T follicular helper cell (primary cell): ENCODE results near the gene GPRIN2.
"Not testable (repeated sequence)": the region's sequence is repeated elsewhere in the genome, so short reads cannot be mapped to it uniquely, and the experiment has no call there.

Source experiments
- DNase-seq: peaks from one replicate; pipeline ENCODE4 v3.0.0-alpha.2; 2020; ENCODE audit warnings: low read depth

The GPRIN2 gene

DNA sequence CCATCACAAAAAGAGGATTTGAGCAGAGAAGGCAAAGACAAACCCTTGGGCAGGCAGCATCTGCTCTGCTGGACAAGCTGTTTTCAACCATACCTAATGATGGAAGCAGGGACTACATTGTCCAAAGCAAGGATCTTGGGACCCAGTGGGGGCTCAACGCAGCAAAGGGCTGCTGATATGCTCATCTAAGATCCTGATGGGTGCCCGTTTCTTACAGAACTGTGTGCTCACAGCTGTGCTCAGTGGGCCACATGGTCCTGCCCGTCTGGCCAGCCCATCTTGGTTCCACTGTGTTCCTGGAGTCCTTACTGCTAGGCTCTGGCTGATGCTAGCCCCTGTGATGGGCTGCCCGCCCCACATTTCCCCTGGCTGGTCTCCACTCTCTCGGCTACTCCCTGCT lies 36.1 kb downstream of the GPRIN2 start:
- DNase-seq, result no peak

DNA sequence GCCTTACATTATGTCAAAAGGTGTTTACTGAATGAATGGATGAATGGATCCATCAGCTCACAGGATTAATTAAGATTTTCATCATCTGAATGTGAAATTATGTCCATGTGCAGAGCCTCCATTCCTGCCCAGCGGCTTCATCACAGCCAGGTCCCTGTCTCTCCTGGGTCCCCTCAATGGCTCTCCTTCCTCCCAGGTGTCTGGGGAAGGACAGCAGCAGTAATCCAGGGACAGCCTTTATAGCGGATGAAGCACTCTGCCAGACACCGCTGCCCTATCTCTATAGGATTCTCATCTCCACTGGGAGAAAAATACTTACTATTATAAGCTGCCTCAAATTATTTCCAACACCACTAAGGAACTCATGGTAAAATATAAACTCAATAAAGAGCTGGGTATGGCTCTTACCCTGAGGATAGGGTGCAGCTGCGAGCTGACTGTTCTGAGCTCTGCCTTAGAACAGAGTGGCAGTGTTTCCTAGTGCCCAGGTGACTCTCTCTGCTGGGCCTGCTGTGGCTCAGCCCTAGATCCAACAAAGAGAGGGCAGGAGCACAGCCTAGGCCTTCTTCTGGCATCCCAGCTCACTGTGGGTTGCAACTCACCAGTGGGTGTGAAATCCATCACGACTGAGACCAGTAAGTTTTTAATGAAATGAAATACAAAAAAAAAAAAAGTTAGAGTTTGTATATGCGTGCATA lies 38.3 kb downstream of the GPRIN2 start:
- DNase-seq, result no peak

DNA sequence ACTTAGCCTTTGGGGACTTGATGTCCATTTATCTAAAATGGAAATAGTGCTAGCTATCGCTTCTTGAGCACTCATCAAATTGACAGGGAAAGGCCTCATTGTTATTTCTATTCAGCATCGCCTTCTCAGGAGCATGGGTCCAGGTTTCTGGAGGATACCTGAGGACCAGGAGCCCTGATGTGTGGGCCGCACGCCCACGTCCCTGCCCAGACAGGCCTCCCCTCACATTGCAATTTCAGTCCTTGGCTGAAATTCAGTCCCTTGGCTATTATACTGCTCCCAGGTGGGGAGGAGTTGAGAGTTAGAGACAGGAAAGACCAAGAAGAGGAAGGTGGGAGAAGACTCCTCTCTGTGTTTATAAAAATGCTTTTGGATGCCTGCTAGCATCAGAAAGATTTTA lies 38.9 kb downstream of the GPRIN2 start:
- no peak for DNase-seq

DNA sequence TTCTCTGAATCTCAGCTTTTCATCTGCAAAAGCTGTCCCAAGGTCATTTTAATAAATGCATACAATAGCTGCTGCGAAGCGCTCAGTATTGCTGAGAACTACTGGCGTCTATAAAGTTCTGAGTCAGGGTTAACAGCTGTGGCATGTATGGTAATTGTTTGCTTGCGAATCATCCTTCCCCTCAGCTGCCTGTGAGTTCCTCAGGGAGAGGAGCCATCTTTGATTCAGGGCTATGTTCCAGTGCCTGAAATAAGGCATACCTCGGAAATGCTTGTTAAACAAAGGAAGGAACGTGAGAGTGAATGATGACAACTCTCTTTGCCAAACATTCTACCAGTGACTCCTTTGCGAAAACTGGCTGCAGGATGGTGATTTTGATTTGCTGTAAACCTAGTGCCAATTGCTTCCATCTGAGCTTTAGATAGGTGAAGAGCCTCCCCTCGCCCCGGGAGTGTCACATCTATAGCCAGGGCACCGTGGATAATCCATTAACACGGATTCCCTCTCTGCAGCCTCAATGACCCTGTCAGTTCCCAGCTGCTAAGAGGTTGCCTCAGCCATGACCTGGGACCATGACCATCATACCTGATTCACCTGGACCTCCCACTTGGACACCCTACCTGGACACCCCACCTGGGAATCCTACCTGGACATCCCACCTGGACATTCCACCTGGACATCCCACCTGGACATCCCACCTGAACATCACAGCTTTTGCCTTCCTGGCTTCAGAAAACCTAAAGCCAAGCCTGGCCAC lies 39.6 kb downstream of the GPRIN2 start:
- DNase-seq, result no peak

DNA sequence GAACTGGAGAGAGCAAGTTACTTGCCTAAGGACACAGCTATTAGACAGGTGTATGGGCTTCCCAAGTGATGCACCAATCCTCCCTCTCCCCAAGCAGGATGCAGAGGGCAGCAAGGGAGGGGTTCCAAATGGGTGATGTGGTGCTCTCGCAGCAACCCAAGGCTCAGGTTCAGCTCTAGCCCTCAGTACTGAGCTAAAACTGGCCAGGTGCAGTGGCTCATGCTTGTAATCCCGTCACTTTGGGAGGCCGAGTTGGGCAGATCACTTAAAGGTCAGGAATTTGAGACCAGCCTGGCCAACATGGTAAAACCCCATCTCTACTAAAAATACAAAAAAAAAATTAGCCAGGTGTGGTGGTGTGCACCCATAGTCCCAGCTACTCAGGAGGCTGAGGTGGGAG lies 40.7 kb downstream of the GPRIN2 start:
- no peak for DNase-seq

DNA sequence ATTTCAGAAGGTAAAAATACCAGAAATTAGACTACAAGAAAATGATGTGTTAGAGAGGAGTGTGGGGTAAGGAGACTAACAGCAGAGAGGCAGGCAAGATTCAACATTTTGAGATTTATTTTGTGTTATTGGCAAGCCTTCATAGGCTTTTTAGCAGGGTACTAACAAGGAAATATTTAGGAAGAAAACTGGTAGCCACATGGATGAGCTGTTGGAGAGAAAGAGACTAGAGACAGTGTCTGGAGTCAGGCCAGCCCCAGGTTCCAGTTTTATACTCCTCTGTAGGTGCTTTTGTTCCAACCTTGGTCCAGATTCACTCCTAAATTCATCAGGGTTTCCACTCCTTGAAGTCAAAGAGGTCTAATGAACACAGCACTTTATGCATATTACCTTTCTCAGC lies 41.1 kb downstream of the GPRIN2 start:
- DNase-seq, result no peak

DNA sequence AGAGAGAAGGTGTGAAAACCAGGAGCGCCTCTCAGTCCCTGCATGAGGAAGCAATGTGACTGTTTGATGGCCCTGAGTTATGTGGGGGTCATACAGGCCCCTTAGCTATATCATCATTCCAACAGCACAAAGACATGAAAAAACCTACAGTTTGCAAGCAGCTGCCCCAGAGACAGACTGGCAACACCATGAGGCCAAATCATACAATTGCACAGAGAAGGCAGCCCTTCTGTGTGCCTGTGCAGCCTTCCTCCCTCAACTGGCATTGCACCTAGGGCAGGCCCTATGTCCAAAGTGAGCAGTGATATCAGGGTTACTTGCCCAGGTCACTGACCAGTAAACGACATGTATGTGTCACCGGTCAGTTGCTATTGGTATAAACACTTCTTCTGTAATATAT lies 41.6 kb downstream of the GPRIN2 start:
- no peak for DNase-seq

DNA sequence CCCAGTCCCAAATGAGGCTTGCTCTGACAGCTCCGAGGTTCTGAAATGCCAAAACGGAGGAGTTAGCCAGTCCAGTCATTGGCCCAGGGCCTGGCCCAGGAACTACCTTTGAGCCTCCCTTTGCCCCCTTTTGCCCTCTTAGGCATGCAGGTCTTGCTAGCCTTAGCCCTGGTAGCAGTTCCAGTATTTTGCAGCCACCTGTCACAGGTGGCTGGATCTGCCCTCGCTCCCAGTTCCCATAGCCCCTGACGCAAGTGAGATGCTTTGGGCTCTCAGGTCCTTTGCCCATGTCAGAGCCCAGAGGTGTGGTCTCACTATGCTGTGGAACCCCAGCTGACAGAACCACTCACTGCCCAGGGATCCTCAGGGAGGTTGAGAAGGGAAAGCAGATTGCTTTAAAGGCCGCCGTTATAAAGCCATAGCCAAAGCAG lies 42.0 kb downstream of the GPRIN2 start:
- no peak for DNase-seq

DNA sequence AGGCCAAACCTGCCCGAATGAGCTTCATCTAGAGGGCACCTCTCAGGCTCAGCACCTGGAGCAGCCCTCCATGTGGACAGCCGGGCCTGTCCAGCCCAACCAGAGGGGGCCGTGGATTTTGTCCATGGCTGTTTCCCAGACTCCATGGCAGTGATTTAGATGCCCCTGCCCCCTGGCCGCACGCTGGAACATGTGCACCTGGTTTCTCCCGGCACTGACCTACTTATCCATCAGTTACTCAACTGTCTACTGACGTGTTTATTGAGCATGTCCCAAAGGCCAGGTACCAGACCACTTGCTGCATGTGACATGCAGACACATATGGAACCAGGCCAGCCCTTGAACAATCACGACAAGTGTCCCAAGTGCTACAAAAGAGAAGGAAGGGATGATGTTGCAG lies 43.1 kb downstream of the GPRIN2 start:
- not testable (repeated sequence) for DNase-seq

DNA sequence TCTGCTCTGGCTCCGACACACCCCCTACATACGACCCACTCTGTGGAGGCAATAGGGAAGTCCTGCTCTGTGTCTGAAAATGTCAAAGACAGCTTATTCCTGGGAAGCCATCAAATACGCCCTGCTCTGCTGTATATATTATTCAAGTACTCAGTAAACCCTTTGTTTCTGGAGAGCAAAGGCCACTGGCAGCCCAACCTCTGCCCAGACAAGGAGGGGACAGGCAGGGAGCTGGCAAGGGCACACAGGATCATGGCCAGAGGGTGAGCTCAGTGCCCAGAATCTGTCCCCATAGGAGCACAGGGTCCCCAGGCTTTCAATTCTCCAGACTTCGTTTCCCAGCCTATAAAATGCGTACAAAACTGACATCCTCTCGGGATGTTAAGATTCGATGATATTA lies 43.7 kb downstream of the GPRIN2 start:
- not testable (repeated sequence) for DNase-seq

DNA sequence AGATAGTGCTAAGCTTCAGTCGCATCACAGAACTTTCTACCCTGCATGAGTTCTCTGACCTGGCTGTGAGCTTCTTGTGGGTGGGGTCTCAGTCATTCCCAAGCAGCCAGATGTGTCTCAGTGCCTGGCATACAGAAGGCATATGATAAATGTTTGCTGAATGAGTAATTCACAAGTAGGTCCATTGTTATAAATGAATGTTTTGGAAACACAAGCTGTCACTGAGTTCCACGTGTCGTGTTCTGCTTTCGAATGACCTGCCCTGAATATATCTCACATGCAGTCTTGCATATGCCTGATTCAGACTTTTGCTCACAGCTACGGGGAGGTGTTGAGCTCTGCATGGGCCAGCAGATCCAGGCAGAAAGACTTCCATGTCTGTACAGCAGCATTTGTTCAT lies 44.5 kb downstream of the GPRIN2 start:
- DNase-seq, result not testable (repeated sequence)
